DMS153 treated with DMSO at 0.1 percent for 48 hours (cell line): ENCODE results near the gene FAM83D.
"Not testable (repeated sequence)": the region's sequence is repeated elsewhere in the genome, so short reads cannot be mapped to it uniquely, and the experiment has no call there.

ENCODE experiments used
- DNase-seq: peaks from one replicate; lab custom pipeline; 2025; ENCODE audit not compliant: unreplicated experiment; lab: John Stamatoyannopoulos, UW

Gene FAM83D

DNA sequence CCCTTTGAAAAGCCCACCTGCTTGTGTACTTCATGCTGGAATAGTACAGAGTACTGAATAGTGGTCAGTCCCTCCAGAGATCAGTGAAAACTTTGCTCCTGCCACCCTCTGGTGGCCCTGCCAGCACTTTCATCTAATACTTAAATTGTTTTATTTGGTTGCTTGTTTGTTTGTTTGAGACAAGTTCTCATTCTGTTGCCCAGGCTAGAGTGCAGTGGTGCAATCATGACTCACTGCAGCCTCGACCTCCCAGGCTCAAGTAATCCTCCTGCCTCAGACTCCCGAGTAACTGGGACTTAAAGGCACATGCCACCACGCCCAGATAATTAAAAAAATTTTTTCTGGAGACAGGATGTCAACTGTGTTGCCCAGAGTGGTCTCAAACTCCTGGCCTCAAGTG is 9.1 kb downstream of the FAM83D start:
- no peak for DNase-seq

DNA sequence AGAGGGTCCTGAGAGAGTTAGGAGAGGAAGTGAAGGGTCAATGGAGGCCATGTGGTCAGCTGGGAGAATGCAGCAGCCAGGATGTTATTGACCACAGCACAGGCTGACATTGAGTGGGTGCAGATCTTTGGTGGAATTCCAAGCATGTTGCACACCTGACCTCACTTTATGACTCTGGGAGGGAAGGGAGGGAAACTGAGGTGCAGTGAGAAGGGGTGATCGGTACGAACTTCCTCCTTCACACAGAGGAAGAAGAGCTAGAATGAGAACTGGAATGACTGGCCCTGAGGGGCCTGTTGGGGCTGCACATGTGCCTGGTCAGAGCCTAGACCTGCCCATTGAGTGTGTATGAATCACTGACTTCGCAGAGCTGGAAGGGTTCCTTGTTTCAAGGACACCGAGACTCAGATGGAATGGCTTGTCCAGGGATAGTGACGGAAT is 9.8 kb downstream of the FAM83D start:
- no peak for DNase-seq

DNA sequence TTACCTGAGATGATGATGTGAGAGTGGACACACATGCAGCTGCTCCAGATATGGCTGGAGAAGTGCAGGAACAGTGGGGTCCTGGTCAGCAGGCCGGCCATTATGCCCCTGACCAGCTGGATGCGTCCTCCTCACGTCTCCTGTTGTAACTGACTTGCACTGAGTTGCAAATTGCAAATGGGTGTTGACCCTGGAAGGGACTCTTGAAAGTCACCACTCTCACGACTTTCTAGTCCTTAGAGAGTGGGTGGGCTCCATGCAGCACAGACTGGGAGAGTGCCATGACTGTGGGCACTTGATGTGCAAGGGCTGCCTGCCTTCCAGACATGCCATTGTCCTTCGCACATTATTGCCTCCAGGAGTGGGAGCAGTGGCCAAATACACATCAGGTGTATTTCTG is 10.8 kb downstream of the FAM83D start:
- no peak for DNase-seq

DNA sequence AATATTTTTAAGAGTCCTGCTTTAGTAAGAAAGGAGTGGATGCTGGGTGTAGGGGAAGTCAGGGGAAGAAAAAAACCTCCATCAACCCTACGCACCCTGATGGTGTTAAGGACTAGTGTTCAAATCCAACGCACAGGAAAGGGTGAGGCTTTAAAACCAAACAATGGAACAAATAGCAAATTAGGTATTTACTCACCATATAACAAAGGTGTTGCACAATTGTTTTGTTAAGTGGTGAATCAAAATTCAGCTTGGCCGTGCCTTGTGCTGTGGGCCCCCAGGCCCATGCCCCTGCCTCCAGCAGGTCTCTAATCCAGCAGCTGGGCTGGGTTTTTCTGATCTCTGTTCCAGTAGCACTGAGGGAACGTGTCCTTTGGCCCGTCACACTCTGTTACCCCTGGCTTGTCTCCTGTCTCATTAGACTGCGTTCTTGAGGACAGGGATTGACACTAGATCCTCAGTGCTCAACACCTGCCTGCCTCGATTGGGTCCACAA is 11.8 kb downstream of the FAM83D start:
- DNase-seq: no peak

DNA sequence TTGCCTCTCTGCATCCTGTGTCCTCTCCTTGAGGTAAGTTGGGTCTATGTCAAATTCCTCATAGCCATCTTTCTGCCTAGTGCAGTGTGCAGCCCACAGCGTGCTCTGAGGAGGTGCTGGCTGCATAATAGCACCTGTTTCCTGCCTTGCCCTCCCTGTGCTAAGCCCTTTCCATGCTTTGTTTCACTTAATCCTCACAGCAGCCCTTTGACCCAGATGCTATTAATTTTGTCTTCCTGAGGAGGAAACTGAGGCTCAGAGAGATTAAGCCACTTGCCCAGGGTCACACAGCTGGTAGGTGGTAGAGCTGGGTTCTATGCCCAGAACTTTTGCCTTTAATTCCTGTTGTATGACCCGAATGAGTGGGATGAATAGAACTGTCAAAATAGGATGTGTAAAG is 13.5 kb downstream of the FAM83D start:
- DNase-seq: no peak

- DNase-seq: no peak
Measured at GRCh38 chr20:38940644-38941043, 14.4 kb downstream of the FAM83D start.

- no peak for DNase-seq
Measured at GRCh38 chr20:38941726-38942389, 15.6 kb downstream of the FAM83D start.

DNA sequence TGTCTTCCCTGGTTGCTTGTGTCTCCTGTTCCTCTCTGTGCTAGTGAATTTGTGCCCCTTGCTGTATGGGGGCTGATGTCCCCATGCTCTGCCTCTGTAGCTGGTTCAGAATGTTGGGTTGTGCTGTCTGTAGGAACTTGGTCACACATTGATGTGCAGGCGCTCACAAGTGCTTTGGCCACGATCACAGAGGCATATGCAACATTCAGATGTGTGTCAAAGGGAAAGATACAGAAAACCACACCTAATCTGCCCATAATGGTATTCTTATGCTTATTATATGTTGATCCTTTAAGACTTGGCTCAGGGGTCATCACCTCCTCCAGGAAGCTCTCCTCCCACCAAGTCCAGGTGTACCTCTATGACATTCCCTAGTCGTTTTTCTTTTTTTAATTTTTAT is 18.8 kb downstream of the FAM83D start:
- DNase-seq: no peak

DNA sequence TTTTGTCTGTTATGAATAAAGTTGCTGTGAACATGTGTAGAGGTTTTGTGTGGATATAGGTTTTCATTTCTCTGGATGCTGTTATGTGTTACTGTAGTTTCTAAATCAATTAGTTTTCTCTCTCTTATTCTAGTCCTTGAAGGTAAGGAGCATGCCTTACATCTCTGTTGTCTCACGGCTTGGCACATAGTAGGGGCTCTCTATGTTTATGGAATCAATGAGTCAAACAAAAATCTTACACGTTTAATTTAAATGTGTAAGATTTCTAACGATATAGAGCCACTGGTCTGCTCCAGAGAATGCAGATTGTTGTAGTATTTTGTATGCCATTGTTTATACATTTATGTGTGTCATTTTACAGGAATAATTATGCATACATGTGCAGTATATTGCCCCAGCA is 20.6 kb downstream of the FAM83D start:
- no peak for DNase-seq

DNA sequence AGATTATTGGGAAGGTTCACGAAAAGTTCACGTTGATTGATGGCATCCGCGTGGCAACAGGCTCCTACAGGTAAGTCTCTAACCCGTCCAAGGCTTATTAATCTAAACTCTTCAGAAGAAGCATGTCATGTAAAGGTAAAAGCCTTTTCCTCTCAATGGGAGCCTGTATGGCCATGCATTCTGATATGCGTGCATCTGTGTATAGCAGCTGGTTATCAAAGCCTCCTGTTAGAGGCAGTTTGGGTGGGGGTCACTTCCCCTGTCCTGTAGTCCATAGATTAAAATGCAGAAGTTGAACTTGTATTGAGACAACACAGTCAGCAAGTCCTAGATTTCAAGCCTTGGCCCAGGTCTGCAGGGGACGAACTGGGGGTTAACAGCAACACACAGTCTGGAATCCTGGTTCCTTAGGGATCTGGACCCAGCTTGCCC is 21.7 kb downstream of the FAM83D start:
- no peak for DNase-seq

DNA sequence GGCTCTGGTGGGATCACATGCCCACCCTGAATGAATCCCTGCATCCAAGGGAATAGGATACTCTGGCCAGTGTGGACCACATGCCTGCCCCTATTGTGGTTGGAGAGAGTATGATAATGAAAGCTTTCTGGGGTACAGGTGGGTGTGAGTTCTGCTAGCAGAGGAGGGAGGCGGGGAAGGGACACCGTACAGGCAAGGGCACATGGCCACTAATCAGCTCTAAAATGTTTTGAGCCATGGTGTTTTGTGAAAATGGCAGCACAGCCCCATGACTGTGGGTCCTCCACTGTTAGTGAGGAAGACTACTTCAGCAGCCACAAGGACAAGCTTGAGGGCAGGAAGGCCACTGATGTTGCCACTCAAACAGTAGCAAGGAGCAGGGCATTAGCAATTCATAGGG is 24.0 kb downstream of the FAM83D start:
- DNase-seq: no peak

- no peak for DNase-seq
Measured at GRCh38 chr20:38951611-38952010, 25.4 kb downstream of the FAM83D start.

DNA sequence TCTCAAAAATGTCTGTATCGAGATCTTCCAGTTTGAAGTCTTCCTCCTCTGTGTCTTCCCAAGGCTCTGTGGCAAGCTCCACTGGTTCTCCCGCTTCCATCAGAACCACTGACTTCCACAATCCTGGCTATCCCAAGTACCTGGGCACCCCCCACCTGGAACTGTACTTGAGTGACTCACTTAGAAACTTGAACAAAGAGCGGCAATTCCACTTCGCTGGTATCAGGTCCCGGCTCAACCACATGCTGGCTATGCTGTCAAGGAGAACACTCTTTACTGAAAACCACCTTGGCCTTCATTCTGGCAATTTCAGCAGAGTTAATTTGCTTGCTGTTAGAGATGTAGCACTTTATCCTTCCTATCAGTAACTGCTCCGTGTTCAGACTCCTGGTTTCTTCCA is 25.9 kb downstream of the FAM83D start:
- no peak for DNase-seq

- no peak for DNase-seq
Measured at GRCh38 chr20:38953630-38954340, 27.6 kb downstream of the FAM83D start.

DNA sequence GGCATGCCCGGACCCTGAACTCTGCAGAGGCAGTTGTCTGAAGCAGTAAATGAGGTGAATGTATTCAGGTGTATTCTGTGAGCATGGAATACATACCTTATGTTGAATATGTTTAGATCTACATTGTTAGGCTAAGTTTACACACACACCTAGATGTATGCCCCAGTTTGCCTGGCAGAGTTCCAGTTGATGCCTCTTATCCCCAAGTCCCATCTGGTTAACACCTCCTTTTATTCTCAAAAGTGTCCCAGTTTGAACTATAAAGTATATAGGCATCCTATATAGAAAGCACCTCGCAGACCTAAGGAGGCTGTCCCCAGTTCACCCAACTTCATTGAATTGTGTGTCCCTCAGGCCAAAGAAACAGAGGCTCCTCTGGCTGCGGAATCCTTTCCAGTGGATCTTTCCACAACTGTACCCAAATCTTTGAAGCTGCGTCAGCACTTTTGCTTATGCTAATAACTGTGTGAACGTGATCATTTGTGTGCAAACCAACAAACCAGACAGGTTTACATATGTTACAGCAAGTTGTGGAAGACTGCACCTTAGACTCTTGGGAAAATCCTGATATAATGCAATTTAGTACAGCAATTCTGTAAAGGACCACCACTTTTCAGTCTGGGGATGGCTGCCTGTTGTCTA is 31.1 kb downstream of the FAM83D start:
- no peak for DNase-seq

GRCh38 chr20:38957915-38958485 is 31.8 kb downstream of the FAM83D start:
- no peak for DNase-seq

GRCh38 chr20:38960187-38960687 is 34.0 kb downstream of the FAM83D start:
- DNase-seq: not testable (repeated sequence)

- no peak for DNase-seq
Measured at GRCh38 chr20:38961530-38962043, 35.4 kb downstream of the FAM83D start.

DNA sequence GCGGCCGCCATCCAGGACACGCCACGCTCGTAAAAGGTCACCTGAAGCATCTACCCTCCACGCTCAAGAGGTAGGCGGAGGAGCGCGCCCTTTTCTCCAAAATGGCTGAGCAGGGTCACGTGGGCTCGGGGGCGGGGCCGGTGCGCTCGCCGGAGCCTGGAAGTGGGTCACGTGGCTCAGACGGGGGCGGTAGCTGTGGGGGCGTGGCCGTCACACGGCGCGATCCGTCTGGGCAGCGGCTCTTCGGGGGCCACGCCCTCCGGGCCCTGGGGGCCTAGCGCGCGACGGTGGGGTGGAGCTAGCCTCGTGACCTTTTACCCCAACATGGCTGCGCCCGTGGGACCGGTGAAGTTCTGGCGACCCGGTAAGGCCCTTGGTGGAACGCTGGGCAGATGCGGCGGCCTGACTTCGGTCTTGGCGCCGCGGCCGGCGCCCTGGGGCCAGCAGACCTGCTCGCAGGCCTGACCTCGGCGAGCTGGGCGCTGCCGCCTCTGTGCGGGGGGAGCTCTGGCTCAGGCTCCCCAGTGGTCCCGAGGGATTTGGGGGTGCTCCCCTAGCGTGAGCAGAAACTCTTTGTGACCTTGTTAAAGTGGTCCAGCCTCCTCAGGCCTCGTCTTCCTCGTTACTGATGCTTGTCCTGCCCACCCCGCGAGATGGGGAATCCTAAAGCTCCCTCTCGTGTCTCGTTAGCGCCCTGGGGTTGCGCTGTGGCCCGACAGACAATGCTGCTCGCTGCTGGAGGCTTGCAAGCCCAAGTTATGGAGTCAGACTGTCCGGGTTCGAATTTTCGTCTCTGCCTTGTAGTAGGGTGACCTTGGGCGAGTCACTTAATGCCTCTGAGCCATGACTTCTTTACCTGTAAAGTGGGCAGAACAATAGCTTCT is 36.1 kb downstream of the FAM83D start, which contains the start of gene DHX35:
Gene DHX35, plus strand, starts transcription at position 301 of the 884 bp plus-strand sequence. Its CDS starts 24 bp downstream, at position 325.
- peak; percentile 93 for DNase-seq

GRCh38 chr20:38962928-38963401 is 36.7 kb downstream of the FAM83D start:
- DNase-seq: no peak
